ENCODE data around the gene WDR72.

Gene WDR72

DNA sequence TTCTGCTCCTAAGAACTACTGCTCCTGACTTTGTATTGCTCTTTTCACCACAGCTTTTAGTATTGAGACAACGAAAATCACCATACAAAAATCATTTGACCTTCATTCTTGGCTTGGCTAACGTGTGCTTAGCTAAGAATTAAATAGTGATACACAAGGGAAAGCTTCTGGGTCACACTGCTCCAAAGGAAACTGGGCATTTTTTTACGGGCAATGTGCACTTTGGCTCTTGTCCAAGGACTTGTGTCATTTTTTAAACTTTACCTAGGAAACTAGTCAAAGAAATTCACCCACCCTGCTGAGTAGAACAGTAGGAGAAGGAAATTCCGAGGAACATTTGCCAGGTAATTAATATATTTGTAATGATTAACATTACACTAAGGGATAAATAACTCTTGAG lies 19.8 kb downstream of the WDR72 start:
- no peak overlapping the region for H3K4me3 ChIP-seq (ENCODE audit: low read length)
- no peak for DNase-seq (ENCODE audit: low read depth)
- TF ChIP-seq, protein P1, sequence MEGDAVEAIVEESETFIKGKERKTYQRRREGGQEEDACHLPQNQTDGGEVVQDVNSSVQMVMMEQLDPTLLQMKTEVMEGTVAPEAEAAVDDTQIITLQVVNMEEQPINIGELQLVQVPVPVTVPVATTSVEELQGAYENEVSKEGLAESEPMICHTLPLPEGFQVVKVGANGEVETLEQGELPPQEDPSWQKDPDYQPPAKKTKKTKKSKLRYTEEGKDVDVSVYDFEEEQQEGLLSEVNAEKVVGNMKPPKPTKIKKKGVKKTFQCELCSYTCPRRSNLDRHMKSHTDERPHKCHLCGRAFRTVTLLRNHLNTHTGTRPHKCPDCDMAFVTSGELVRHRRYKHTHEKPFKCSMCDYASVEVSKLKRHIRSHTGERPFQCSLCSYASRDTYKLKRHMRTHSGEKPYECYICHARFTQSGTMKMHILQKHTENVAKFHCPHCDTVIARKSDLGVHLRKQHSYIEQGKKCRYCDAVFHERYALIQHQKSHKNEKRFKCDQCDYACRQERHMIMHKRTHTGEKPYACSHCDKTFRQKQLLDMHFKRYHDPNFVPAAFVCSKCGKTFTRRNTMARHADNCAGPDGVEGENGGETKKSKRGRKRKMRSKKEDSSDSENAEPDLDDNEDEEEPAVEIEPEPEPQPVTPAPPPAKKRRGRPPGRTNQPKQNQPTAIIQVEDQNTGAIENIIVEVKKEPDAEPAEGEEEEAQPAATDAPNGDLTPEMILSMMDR (conservative IDR thresholded peaks at IDR 0.05; ENCODE audit: low read depth, low read length): no peak

DNA sequence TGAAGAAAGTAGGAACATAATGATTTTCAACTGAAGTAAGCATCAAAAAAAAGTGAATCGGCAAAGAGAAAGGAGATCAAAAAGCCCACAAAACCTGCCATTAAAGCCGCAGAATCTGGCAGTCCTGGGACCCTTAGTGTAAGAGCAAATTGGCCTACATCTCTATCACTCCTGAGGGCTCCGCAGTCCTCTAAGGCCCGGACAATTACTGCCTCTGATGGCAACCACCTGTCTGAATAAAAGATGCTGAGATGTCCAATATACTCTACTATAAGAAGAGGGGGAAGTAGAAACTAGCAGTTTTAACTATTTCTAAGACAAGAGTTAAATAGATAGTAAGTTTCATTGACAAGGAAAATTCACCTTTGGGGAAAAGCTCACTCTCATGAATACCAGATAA lies 20.3 kb downstream of the WDR72 start:
- no peak for DNase-seq (ENCODE audit: low read depth)
- TF ChIP-seq, protein P1 (conservative IDR thresholded peaks at IDR 0.05; ENCODE audit: low read depth, low read length): no peak
- H3K4me3 ChIP-seq (ENCODE audit: low read length): no peak overlapping the region

DNA sequence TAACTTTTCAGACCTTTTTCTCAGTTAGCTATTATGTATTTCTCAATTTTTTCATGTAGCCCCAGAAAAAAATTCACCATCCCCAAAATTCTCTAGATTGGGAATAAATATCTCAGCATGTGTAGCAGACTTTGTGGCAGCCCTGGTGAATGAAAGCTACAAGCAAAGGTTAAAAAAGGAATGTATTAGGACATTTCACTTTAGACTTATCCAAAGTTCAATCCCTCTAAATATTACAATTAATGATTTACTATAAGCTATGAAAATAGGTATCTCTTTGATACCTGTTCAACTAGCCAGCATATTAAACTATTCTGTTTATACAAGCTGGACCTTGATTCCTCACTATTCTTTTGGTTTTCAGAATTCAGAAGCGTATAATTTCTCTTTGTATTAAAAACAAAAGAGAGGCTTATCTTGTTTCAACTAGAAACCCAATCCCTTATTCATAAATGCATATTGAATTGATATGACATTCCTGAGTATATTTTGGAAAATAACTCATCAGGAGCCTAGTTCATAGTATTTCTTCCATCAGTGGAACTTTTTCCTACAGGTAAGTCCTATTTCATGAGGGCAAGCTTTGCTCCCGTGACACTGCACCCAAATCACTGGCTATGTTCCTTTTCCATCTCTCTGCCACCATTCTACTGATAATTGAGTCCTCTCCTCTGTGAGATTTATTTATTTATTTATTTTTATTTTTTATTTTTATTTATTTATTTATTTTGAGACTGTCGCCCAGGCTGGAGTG lies 38.0 kb downstream of the WDR72 start:
- TF ChIP-seq, protein P1 (conservative IDR thresholded peaks at IDR 0.05; ENCODE audit: low read depth, low read length): no peak
- no peak overlapping the region for H3K4me3 ChIP-seq (ENCODE audit: low read length)
- DNase-seq (ENCODE audit: low read depth): no peak

DNA sequence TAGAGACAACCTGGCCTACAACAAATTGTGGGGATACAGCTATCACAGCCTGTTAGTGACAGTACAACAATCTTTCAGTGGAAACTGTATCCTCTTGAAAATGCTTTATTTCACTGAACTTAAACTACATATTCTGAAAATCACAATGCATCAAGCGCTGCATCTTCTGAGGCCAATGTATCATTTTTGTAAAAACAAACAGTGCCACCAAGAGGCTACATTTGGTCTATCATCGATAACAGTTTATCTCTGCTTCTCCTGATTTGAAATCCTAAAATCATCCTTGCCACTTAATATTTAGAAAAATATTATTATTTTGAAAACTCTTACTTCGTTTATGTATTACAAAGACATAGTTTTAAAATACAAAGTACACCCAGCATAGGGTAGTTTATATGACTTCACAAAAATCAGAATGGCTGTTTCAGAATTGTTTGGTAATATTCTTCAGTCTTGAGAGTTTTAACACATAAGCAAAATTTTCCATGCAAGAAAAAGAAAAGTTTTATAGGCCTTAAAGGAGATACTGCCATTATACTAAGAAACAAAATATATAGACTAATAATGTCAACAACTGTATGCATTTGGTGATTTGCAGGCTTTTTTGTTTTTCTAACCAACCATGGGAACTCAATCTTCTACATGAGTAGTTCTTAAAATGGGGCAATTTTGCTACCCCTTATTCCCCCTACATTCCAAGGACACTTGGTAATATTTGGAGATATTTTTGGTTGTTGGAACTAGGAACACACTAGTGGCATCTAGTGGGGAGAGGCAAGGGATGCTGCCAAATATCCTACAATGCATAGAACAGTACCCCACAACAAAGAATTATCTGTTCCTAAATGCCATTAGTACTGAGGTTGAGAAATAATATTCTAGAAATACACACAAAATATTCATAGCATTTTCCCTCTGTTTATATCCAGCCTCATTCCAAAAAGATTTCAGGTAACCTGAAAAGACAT lies 42.3 kb downstream of the WDR72 start:
- DNase-seq (ENCODE audit: low read depth): no peak
- no peak overlapping the region for H3K4me3 ChIP-seq (ENCODE audit: low read length)
- TF ChIP-seq, protein P1 (conservative IDR thresholded peaks at IDR 0.05; ENCODE audit: low read depth, low read length): peak; percentile 44

DNA sequence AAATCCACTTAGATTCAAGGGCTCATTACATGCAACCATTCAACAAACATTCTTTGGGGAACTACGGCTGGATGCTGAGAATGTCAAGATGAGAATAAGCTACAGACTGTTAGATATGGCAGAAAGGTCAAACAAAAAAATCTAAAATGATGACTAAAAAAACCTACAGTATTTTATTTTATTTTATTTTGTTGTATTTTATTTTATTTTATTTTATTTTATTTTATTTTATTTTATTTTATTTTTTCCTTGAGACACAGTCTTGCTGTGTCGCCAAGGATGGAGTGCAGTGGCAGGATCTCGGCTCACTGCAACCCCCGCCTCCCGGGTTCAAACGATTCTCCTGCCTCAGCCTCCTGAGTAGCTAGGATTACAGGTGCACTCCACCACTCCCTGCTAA lies 46.2 kb downstream of the WDR72 start:
- H3K4me3 ChIP-seq (ENCODE audit: low read length): no peak overlapping the region
- TF ChIP-seq, protein P1 (conservative IDR thresholded peaks at IDR 0.05; ENCODE audit: low read depth, low read length): no peak
- DNase-seq (ENCODE audit: low read depth): no peak

DNA sequence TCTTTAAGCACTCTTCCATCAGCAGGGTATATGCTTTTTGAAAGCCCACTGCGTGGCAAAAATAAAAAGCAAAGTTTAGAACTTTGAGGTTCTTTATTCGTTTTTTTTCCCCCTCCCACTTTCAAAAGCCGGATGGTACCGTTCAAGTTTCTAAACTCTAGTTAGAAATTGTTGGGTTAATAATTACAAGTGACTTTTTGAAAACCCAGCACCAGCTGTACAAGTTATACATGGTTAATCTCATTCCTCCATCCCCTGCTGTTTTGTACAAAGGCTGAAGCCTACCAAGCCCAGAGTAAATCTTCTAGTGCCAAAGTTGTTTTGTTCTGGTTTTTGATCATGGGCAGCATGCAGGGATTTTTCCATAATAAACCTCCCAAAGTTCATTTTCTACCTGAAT lies 48.6 kb downstream of the WDR72 start:
- H3K4me3 ChIP-seq (ENCODE audit: low read length): no peak overlapping the region
- DNase-seq (ENCODE audit: low read depth): no peak
- TF ChIP-seq, protein P1 (conservative IDR thresholded peaks at IDR 0.05; ENCODE audit: low read depth, low read length): no peak

Measured in retinal pigment epithelial cell (primary cell).